Embryonic facial prominence (tissue), 1 donor: ENCODE results near the gene TRIM2.

Experiments
- DNase-seq: peaks from one replicate; pipeline ENCODE4 v3.0.0-alpha.2; 2016; ENCODE audit errors: extremely low spot score

TRIM2 gene

GRCh38 chr4:153332936-153333335 is 128.7 kb downstream of the TRIM2 start:
- DNase-seq, result no peak

GRCh38 chr4:153333874-153334273 is 129.6 kb downstream of the TRIM2 start:
- no peak for DNase-seq

DNA sequence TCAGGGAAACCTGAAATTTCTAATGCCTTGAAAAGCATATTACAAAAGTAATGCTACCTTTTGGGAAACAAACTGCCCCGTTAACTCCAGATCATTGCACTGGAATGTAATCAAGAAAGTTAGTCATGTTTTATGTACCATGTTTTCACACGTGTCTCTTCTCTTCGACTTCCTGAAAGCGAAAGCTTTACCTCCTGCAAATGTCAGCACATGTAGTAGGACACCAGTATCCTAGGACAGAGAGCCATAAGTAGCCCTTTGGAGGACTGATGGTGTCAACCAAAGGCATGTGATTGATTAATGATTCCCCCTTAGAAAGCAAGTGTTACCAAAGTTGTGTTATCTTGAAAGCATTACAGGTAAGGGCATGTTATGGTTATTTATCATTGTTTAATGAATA is 131.4 kb downstream of the TRIM2 start:
- no peak for DNase-seq

- no peak for DNase-seq
These were observed 133.4 kb downstream of the TRIM2 start for GRCh38 chr4:153337686-153338085.

DNA sequence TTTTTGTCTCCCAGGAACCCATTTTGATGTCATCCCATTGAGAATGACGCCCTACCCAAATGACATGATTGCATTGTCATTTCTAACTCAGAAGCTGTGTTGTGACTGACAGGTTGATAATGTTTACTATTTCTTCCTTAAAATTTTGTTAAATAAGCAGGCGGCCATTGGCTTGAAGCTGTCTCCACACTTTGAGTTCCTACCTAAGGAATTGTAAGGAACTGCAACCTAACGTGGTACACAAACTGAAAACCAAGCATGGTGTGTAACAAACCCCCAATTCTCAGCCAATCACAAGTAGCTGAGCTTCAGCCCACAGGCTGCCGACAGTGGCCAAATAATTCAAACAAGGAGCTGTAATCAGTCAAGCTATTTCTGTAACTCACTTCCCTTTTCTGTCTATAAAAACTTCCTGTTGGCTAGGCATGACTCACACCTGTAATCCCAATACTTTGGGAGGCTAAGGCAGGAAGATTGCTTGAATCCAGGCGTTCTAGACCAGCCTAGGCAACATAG is 137.4 kb downstream of the TRIM2 start:
- DNase-seq, result no peak

DNA sequence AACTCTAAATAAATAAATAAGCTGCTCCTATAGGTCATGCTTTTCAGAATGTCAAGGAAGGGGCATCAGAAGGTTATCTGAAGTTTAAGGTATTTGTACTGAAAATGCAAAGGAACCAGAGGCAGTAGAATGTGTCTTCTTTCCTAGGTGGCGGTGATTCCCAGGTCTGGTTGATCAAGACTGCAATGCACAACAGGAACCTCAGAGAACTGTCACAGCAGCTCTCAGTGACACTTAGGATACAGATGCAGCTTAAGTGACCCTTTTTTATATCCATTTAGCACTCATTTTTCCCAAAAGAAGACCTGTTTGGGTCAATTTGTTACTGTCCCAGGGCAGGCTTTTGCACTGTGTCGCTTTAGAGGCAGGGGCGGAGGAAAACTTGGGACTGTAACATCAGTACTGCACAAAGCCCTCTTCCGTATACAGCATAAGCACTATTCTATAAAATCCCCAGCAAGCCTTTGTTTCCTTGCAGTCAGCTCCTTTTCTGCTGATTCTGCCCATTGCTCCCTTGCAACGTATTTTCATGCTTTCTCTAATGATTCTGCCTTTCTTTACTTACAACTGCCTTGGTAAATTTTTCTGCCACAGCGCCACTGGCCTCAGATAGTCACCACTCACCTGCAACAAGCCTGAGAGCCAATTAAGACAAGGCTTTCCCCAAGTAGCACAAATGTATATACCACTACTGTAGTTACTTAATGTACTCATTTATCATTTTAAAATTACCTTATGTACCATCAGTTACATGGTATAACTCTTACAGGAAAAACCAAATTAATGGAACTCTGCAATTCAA is 138.7 kb downstream of the TRIM2 start:
- no peak for DNase-seq

DNA sequence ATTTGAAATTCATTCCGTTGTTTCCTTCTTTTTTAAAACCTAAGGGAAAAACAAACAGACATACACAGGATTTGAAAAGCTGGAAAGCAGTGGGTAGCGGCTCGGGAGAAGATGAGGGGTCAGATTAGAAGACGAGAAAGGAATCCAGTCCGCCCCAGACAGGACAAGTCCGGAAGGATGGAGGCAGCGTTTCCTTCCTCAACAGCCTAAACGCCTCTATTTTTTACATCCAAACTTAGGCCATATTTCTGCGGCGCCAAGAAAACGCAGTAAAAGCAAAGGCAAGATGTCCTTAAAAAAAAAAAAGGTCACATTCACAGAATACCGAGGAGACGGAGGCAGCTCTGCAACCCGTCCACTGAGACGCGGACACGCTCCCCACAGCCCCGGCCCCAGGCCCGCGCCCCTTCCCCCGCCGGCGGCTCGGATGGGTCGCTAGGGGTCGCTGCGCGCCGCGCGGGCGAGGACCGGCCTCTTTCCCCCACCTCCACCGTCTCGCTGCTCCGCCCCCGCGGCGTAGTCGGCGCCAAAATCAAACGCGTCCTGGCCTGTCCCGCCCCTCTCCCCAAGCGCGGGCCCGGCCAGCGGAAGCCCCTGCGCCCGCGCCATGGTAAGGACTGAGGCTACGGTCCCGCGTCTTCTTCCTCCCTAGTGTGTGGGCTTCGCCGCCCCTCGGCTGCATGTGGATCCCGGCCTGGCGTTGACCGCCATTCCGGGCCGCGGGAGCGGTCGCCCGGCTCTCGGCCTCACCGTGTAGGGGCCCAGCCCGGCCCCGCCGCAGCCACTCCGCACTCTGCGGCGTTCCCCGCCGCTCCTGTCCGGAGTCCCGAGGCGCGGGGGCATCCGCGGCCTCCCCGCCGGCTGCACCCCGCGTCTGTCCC is 140.1 kb downstream of the TRIM2 start, which contains the start of gene MND1:
Gene MND1 (plus strand): TSS at position 558 of the 881 bp plus-strand sequence. CDS start 50 bp downstream, at position 608.
- peak; percentile 73 for DNase-seq

GRCh38 chr4:153345012-153345981 is 141.1 kb downstream of the TRIM2 start:
- DNase-seq, result peak; percentile 11

DNA sequence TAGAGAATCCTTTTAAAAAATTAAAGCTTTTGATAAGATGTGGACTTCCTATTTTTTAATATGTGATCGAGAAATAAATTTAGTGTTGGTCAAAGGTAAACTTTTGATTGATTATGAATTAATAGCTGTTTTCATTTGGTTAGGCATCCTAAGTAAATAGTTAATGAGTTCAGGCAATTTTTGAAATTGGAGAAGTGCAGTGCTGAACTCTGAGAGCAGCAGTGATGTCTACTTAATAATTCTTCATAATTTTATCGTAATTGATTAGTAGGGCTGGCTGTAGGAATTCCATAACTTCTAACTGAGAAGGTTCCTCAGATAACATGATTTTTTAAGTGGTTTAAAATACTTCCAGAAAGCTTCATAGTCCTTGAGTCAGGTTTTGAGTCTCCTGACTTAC is 141.8 kb downstream of the TRIM2 start:
- no peak for DNase-seq

GRCh38 chr4:153346563-153346962 is 142.3 kb downstream of the TRIM2 start:
- no peak for DNase-seq

DNA sequence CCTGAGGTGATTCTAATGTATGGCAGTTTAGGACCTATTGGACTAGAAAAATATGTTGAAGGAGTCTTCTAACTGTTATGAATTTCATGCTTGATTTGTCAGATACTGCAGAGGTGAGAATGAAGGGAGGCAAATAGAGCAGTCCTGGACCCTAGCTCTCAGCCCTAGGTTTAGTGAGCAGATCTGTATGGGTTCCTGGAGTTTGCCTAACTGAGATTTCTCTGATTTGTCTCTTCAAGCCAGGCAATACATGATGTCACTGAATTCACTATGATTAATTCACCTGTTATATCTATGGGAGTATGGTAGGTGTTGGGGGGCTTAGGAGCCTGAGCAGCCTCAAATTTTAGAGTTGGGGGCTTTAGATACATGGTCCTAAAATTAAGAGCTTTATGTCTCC is 142.9 kb downstream of the TRIM2 start:
- no peak for DNase-seq

DNA sequence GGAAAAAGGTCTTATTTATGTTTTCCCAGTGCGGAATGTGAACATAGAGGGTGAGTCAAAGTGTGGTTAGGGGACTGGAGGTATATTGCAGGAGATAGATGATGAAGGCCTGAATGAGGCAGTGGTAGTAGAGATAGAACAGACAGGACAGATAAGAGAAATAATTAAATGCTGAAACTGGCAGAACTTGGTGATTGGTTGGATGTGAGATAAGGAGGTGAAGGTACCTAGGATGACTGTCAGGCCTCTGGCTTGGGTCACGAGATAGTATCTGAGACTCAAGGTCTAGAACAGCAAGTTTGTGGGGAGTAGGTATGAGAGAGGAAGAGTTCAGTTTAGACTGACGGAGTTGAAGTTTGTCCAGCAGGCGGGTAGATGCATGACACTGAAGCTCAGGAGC is 143.8 kb downstream of the TRIM2 start:
- no peak for DNase-seq

DNA sequence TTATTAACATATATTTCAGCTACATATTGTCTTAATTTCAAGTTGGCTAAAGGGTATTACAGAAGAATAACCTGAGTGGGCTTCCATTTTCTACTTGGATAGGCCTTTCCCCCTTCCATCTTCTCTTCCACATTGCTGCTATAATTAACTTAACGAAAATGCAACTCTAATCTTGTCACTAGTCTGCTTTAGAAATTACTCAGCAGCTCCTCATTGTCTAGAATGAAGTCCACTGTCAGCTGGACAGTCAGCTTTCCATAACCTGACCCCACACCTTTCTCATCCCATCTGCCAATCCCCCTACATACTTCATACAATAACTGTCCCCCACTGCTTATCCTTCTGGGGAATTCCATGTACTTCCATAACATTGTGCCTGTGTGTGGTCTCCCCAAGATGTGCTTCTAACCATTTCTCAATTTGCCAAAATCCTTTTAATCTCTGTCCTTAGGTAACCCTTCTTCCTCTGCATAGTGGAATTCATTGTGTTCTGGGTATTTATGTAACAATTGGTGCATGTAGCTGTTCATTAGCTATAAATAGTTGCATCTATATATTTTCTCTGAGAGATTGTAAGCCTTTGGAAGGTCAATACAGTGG is 145.1 kb downstream of the TRIM2 start:
- no peak for DNase-seq

DNA sequence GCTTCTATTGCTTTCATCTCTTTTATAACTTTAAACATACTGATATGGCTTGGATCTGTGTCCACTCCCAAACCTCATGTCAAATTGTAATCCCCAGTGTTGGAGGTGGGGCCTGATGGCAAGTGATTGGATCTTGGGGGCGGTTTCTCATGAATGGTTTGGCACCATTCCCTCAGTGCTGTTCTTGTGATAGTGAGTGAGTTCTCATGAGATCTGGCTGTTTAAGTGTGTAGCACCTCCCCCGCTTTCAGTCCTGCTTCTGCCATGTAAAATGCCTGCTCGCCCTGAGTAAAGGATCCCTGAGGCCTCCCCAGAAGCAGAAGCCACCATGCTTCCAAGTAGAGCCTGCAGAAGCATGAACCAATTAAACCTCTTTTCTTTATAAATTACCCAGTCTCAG is 157.9 kb downstream of the TRIM2 start:
- DNase-seq, result no peak

GRCh38 chr4:153364061-153364460 is 159.8 kb downstream of the TRIM2 start:
- no peak for DNase-seq

DNA sequence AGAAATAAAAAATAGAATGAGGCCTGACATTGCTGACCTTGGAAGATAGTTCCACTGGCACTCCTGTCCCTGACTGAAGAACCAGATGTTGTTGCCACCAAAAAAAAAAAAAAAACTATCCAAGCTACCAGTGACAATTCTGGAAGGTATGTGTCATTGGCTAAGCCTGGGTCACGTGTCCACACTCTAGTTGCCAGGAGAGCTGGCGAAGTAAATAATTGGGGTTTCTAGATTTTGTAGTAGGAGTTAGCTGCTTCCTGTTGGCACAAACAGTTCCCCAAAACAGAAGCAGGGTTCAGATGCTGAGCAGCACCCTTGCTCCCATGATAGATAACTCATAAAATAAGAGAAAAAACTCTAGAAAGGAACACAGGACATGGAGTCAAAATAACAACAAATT is 160.8 kb downstream of the TRIM2 start:
- no peak for DNase-seq

GRCh38 chr4:153366486-153366885 is 162.2 kb downstream of the TRIM2 start:
- DNase-seq, result no peak

GRCh38 chr4:153367092-153367491 is 162.8 kb downstream of the TRIM2 start:
- DNase-seq, result no peak

- DNase-seq, result no peak
These were observed 164.8 kb downstream of the TRIM2 start for GRCh38 chr4:153369021-153369420.

DNA sequence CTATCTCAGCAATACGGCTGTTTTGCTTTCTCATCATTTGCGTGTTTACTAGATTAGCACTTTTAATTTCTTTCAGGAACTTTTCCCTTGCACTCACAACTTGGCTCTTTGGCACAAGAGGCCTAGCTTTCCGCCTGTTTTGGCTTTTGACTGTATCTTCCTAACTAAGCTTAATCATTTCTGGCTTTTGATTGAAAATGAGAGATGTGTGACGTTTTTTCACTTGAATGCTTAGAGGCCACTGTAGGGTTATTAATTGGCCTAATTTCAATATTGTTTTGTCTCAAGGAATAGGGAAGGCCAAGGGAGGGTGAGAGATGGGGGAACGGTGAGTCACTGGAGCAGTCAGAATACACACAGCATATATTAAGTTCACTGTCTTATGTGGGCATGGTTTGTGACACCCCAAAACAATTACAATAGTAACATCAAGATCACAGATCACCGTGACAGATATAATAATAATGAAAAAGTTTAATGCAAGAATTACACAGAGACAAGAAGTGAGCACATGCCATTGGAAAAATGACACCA is 167.5 kb downstream of the TRIM2 start:
- DNase-seq, result no peak
